Activated effector memory CD4-positive, alpha-beta T cell treated with anti-CD3 and anti-CD28 coated beads, Interleukin-2, amount 50 U/mL, for 16 hours (primary cell): ENCODE data around the gene PCDHGA6.
A peak's percentile ranks its signal among the peaks of the same experiment; 100 is the strongest.
"Not testable (repeated sequence)": the region's sequence is repeated elsewhere in the genome, so short reads cannot be mapped to it uniquely, and the experiment has no call there.

Experiments used
- DNase-seq: peaks from one replicate; pipeline ENCODE4 v3.0.0-alpha.2; 2020

PCDHGA6 gene

GRCh38 chr5:141373673-141374317, at the start of gene PCDHGA6:
Gene PCDHGA6 (plus strand): TSS chr5:141373891. CDS start chr5:141374084, 193 bp downstream.
- no peak for DNase-seq

GRCh38 chr5:141326088-141326854, 47.4 kb upstream of the PCDHGA6 start:
- peak; percentile 90 for DNase-seq

- no peak for DNase-seq
Observed at GRCh38 chr5:141328231-141328630, 45.5 kb upstream of the PCDHGA6 start.

- peak; percentile 70 for DNase-seq
Observed at GRCh38 chr5:141330299-141331080, 43.2 kb upstream of the PCDHGA6 start, which contains the start of gene PCDHGA1. Gene PCDHGA1 (plus strand): TSS chr5:141330514.

- DNase-seq, result not testable (repeated sequence)
Observed at GRCh38 chr5:141332571-141332970, 41.1 kb upstream of the PCDHGA6 start.

- no peak for DNase-seq
Observed at GRCh38 chr5:141338538-141339306, 35.0 kb upstream of the PCDHGA6 start, which contains the start of gene PCDHGA2. Gene PCDHGA2 (plus strand): TSS chr5:141338760.

GRCh38 chr5:141340781-141341354, 32.8 kb upstream of the PCDHGA6 start:
- not testable (repeated sequence) for DNase-seq

- no peak for DNase-seq
Observed at GRCh38 chr5:141342773-141343172, 30.9 kb upstream of the PCDHGA6 start.

GRCh38 chr5:141343242-141343952, 30.3 kb upstream of the PCDHGA6 start, which contains the start of gene PCDHGA3:
Gene PCDHGA3 (plus strand): TSS chr5:141343829. CDS start chr5:141344034, 205 bp downstream.
- DNase-seq, result no peak

GRCh38 chr5:141343953-141344463, 29.7 kb upstream of the PCDHGA6 start:
- no peak for DNase-seq

GRCh38 chr5:141345327-141345726, 28.4 kb upstream of the PCDHGA6 start:
- DNase-seq, result no peak

GRCh38 chr5:141346017-141346416, 27.7 kb upstream of the PCDHGA6 start:
- DNase-seq, result not testable (repeated sequence)

- DNase-seq, result peak; percentile 72
Observed at GRCh38 chr5:141349917-141350619, 23.6 kb upstream of the PCDHGA6 start, which contains the start of gene PCDHGB1. Gene PCDHGB1 (plus strand): TSS chr5:141350099. CDS start chr5:141350261, 162 bp downstream.

- DNase-seq, result no peak
Observed at GRCh38 chr5:141351591-141351990, 22.1 kb upstream of the PCDHGA6 start.

- no peak for DNase-seq
Observed at GRCh38 chr5:141354900-141355469, 18.7 kb upstream of the PCDHGA6 start, which contains the start of gene PCDHGA4. Gene PCDHGA4 (plus strand): TSS chr5:141355021. CDS start chr5:141355108, 87 bp downstream.

GRCh38 chr5:141355641-141356040, 18.1 kb upstream of the PCDHGA6 start:
- DNase-seq, result no peak

GRCh38 chr5:141356133-141356532, 17.6 kb upstream of the PCDHGA6 start:
- DNase-seq, result no peak

- DNase-seq, result no peak
Observed at GRCh38 chr5:141356950-141357349, 16.7 kb upstream of the PCDHGA6 start.

- no peak for DNase-seq
Observed at GRCh38 chr5:141359790-141360426, 13.8 kb upstream of the PCDHGA6 start, which contains the start of gene PCDHGB2. Gene PCDHGB2 (plus strand): TSS chr5:141359994. CDS start chr5:141360136, 142 bp downstream.
